Hepatocyte (in vitro differentiated cells): ENCODE measurements around the gene FGF19.

Source experiments
- EZH2 ChIP-seq: fragments of 200-600 bp; sonication (generic); IDR thresholded peaks from 2 replicates; pipeline ENCODE4 v1.6.1; 2016; ENCODE audit warnings: antibody characterized with exemption, mild to moderate bottlenecking, borderline replicate concordance
- TF ChIP-seq, protein P1 (sequence below): fragments of 200-600 bp; sonication (generic); IDR thresholded peaks from 2 replicates; pipeline ENCODE4 v1.5.1; 2016; ENCODE audit warnings: antibody characterized with exemption, mild to moderate bottlenecking; ENCODE audit not compliant: poor library complexity

DNA sequence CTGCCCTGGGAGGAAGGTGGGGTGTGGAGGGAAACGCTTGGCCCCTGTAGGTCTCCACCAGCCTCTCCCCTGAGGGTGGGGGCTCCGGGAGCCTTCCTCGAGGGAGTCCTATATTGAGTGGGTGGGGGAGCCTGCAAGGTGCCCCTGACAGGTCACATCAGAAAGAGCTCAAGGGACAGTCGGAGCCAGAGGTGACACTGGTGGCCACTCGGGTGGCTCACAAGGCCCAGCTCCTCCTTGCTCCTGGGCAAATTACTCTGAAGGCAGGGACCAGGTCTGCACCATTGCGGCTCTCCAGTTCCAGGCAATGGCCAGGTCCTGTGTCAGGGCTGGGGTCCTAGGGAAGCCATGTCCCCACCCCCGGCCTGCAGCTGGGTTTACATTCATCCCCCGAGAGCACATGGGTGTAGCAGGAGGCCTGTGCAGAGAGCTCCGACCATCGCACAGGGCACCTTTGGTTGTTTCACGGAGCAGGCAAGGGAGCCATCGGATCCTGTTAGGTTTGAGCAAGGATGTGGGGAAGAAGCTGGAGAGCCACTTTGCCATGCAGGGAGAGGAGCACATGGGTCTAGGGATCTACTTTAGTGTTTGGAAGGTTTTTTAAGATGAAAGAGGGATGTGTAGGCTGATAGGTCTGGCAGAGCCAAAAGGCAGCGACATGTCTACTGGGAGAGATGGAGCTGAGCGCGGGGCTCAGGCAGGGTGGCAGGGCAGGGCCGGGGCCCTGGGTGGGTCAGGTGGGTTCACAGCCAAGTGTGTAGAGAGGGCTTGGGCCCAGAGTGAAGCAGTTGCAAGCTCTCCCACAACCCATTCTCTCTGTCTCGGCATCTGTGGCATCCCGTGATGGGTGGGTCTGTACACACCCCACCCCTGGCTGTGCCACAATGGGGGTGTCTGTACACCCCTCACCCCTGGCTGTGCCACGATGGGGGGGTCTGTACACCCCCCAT is 48.1 kb downstream of the FGF19 start:
- TF ChIP-seq, protein P1, sequence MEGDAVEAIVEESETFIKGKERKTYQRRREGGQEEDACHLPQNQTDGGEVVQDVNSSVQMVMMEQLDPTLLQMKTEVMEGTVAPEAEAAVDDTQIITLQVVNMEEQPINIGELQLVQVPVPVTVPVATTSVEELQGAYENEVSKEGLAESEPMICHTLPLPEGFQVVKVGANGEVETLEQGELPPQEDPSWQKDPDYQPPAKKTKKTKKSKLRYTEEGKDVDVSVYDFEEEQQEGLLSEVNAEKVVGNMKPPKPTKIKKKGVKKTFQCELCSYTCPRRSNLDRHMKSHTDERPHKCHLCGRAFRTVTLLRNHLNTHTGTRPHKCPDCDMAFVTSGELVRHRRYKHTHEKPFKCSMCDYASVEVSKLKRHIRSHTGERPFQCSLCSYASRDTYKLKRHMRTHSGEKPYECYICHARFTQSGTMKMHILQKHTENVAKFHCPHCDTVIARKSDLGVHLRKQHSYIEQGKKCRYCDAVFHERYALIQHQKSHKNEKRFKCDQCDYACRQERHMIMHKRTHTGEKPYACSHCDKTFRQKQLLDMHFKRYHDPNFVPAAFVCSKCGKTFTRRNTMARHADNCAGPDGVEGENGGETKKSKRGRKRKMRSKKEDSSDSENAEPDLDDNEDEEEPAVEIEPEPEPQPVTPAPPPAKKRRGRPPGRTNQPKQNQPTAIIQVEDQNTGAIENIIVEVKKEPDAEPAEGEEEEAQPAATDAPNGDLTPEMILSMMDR, result no peak
- no peak for TF ChIP-seq EZH2
